Activated CD8-positive, alpha-beta memory T cell treated with anti-CD3 and anti-CD28 coated beads, Interleukin-2, amount 50 U/mL, for 1 hour (primary cell): ENCODE data around the gene VAMP2.
A peak's percentile ranks its signal among the peaks of the same experiment; 100 is the strongest.

Experiments used
- DNase-seq: peaks from one replicate; pipeline ENCODE4 v3.0.0-alpha.2; 2020; ENCODE audit errors: extremely low read depth

Gene VAMP2

DNA sequence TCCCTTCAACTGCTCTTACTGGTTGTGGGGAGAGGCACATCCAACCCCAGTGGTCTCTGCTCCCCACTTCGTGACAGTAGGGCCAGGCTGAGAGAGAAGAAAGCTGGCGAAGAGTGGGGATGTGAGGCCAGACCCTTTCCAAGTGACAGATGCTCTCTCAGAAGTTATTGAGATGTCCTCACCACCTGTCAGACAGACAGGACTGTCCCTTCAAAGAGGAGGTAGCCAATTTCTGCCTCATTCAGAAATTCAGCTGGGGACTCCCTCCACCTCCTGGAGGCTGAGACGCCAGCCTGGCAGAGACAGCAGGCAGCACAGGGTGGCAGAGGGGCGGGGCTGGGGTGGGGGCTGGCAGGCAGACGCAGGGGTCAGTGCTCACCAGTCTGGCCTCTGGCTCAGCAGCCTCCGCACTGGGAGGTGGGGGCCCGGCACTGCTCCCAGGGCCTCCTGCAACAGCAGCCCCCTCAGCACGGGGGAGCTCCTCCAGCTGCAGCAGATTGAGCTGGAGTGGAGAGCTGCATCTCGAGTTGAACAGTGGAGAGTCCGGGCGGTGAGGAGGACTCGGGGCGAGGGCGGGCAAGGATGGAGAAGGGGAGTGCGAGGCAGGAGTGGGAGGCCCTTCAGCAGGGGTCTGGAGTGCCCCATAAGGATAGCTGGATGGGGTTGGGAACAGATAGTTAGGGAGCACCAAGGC, 19.7 kb downstream of the VAMP2 start:
- no peak for DNase-seq

DNA sequence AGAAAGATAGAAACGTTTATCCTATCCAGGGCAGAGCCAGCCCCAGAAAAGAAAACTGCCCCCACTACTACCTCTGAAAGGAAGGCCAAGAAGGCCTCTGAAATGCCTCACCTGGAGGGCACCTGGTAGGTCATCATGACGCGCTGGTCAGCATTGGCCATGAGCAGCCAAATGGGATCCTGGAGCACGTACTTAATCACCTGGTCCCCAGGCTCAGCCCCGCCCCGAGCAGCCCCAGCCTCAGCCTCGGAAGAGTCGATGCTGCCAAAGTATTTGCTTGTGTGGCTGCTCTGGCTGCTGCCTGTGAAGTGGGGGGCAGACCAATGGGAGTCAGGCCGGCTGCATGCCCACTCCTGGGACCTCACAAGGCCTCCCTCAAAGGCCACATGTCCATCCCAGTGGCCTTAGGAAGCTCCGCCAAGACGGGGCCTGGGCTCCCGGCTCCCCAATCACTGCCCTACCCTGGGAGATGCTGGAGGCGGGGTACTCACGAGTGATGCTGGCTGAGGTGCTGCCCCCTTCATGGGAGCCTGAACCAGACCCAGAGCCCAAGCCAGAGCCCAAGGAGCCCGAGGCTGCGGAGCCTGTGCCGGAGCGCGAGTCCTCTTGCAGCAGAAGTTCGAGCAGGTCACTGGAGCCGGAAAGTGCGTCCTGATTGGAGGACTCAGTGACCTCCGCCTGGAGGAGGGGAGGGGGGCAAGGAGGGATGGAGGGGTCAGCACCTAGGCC, 20.4 kb downstream of the VAMP2 start:
- DNase-seq = no peak

DNA sequence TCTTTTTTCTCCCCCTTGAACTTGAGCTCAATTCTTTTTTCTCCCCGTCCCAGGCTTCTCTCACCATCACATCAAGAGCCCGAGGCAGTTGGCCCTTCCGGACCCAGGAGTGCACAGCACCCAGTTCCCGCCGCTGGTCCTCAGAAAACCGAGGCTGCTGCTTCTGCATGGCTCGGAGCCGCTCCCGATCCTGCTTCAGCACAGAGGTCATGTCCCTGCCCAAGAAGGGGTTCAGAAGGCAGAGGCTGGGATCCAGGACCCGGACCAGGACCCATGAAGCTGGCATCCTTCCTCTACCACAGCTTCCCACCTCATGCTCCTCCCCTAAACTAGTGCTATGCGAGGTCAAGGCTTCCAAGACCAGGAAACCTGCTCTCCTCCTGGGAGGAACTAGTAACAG, 21.0 kb downstream of the VAMP2 start:
- DNase-seq = no peak

DNA sequence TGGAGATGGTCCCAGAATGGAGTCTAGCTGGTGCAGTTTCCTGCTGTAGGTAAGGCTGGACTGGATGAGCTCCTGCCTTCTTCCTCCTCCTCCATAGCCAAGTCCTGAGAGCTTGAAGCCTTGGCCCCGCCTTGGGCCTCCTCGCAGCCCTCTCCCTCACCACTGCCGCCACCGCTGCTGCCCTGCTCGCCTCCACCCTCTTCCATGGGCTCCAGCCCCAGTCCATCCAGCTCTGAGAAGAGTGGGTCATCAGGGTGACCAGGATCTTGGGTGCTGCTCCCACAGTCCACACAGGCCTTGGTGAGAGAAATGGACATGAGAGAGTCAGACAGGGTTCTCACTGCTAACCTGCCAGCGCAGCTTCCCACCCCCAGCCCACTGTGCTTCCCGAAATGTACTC, 21.7 kb downstream of the VAMP2 start:
- DNase-seq = no peak

DNA sequence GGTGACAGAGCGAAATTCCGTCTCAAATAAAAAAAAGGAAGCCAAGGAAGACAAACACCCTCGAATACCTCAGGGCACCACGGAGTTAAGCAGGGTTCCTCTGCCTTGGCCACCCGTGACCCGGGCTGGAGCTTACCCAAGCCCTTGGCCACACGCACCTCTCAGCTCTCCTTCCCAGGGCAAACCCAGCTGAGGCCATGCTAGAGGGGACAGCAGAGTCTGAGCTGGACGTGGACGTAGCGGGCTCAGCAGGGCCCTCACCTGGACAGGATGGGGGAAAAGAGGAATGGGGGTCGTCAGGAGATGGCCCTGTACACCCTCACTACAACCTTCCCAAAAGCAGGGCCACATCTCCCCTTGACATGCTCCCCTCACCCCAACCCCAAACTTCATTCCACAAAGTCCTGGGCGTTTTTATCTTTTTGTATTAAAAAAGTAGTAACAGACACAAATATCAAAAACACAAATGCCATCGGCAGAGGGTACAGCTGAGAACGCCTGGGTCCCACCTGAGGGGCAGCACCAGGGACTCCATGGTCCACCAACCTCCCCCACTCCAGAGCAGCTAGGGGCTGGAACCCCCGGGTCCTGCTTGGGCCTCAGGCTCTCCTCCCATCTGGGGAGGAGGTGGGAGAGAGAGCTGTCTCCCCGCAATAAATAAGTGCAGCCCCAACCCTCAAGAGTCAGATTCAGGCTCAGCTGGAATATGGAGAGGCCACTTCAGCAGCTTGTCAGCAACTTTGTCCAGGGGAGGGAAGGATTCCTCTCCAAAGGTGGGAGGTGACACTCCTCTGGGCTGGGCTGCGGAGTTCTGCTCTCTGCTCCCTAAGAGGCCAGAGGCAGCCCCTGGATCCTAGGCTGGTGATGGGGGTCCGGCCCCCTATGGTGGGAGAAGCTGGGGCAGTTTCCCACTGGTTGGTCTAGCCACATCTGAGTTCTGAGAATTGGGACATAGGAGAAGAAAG, 22.4 kb downstream of the VAMP2 start:
- no peak for DNase-seq

DNA sequence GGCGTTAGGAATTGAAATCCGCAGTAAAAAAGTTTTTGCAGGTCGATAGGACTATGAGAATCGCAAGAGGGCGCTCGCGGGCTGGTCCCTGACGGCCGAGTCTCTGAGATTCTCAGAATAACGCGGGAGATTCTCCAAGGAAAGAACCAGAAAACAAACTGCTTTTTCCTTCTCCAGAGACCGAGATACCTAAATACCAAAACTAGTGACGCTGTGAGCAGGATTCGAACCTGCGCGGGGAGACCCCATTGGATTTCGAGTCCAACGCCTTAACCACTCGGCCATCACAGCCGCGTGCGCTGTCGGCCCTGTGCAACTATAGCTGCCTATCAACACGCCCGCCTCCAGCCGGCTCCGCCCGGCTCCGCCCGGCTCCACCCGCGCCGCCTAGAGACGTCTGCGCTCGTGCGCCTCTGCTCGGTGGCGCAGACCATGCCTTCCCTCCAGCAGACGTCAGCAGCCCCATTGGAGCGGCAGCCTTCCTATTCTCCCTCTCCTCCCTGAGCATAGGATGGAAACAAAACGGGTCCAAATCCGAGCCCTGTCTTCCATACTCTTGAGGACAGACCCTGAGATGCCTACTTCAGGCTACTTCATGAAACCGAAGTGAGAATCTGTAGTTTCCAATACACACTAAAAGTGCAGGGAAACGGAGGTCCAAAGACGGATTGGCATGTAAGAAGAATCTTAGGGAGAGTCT, 23.9 kb downstream of the VAMP2 start:
- peak; percentile 81 for DNase-seq

DNA sequence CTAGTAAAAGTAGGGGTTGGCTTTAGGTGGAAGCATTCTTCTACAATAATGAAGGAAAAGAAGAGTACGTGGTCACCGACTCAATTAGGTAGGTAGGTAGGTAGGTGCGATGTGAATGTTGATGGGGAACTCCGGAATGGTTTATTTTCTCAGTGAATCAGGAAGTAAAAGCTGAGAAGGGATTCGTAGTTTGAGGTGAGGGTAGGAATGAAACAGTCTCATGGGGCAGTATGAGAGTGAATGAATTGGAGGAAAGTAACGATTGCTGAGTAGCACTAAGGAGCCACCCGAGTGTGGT, 24.4 kb downstream of the VAMP2 start:
- no peak for DNase-seq

DNA sequence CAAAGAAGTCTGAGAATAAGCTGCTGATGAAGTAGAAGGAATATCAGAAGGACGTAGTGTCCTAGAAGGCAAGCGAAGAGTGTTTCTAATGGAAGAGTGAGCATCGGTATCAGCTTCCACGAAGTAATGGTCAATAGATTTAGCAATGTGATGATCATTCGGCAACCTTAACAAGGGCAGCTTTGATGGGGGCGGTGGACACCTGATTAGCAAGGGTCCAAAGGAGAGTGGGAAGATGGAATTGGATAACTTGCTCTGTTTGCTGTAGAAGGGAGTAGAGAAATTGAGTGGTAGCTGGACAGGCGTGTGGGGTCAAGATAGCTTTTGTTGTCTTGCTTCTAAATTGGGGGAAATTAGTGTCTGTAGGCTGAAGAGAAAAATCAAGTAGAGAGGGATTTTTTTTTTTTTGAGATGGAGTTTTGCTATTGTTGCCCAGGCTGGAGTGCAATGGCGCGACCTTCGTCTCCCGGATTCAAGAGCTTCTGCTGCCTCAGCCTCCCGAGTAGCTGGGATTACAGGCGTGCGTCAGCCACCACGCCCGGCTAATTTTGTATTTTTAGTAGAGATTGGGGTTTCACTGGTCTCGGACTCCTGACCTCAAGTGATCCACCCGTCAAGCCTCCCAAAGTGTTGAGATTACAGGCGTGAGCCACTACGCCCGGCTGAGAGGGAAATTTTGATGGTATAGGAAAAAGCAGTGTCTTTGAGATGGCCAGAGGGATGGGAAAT, 24.9 kb downstream of the VAMP2 start:
- DNase-seq = no peak

DNA sequence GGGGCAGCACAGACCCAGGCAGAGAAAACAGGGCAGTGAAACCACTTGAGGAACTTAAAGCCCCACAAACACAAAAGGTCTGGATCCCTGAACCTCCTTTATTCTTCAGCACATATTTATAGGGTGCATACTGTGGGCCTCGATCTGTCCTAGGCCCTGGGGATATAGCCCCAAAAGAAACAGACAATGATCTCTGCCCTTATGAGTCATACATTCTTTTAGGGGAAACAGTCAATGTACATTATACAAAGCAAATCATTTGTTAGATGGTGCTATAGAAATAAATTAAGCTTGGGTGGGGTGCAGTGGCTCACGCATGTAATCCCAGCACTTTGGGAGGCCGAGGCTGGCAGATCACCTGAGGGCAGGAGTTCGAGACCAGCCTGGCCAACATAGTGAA, 28.8 kb downstream of the VAMP2 start:
- DNase-seq = no peak

DNA sequence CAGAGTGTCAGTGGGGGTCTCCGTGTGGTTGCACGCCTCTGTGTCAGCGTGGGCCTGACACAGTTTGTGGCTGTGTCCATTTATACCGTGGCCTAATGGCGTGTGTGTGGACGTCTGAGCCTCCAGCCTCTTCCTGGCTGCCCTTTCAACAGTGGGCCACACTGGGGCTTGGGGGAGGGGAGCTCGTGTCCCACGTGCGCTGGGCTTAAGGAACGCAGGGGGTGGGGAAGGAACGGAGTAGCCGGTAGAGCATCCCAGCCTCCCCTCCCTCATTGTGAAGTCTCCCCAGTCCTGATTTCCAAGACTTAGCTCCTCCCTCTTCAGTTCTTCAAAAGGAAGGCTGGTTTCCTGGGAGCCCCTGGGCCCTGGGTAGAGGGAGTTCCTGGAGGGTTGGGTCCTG, 29.3 kb downstream of the VAMP2 start:
- DNase-seq = no peak

DNA sequence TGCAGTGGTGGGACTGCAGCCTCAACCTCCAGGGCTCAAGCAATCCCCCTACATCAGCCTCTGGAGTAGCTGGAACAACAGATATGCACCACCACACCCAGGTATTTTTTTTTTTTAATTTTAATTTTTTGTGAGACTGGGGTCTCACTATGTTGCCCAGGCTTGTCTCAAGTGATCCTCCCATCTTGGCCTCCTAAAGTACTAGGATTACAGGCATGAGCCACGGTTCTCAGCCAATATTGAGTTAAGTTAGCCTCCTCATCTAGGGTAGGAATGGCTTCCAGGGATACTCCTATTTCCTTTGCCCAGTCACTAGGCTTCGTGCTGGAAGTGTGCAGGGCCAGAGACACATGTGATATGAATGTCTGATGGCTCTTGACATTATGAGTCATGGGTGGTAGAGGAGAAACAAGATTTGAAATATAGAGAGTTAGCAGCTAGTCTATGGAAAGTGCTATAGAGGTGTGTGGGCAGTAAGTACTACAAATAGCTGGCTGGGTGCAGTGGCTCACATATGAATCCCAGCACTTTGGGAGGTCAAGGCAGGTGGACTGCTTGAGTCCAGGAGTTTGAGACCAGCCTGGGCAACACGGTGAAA, 30.8 kb downstream of the VAMP2 start:
- no peak for DNase-seq

DNA sequence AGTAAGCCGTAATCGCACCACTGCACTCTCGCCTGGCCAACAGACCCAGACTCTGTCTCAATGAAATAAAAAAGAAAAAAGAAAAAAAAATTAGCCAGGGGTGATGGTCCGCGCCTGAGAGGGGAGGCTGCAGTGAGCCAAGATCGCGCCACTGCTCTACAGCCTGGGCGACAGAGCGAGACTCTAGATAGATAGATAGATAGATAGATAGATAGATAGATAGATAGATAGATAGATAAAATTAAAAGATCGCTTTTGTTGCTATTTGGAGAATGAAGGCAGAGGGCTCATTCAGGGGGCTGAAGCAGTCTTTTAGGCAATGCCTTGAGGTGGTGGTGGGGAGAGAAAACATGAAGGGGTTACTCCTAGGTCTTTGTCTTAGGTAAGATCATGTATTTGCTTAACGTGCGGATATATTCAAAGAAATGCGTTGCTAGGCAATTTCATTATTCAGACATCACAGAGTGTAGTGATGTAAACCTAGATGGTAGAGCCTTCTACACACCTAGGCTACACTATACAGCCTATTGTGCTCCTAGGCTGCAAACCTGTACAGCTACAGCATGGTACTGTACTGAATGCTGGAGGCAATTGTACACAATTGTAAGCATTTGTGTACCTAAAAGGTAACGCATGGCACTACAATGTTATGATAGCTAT, 34.5 kb downstream of the VAMP2 start:
- no peak for DNase-seq

DNA sequence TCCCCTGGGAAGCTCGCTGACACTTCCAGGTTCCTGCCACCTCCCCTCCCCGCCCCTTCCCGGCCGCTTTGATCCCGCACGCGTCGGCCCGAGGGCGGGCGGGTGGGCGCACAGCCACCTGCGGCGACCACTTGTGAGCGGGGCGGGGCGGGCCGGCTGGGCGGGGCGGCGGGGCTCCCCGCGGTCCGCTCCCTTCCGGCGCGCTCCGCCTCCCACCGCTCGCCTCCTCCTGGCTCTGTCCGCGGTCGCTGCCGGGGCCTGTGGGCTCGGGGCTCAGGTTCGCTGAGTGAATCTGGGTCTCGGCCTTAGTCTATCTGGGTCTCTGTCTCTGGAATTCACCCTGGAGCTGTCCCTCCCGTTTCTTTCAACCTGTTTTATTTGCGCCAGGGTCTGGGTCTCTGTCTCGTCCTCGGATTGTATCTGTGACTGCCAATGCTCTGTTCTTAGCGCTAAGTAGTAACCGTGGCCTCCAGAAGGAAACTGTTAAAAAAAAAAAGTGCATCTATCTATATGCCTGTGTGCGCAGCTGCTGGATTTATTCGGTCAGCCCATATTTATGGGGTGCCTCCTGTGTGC, 36.2 kb downstream of the VAMP2 start:
- no peak for DNase-seq

DNA sequence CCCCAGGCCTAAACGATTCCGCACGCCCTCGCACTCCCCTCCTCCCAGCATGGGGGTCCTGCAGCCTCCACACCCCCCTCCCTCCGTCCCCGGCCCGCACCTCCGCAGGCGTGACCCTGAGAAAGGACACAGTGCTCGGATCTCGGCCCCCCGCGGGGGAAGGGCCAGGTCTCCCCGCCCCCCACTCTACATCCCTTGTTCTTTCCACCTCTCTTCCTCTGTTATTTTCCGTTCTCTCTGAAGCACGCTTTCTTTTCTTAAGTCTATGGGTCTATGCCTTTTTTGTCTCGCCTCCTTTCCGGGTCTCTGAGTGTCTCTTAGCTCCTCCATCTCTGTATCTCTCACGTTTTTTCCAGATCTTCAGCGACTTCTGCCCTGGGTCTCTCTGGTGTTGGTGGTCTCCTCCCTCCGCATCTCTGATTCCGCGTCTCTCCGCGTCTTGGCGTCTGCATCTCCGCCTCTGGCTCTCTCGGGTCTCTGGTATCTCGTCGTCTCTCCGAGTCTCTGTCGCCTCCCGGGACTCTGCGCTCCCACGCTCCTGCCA, 36.7 kb downstream of the VAMP2 start:
- DNase-seq = no peak

DNA sequence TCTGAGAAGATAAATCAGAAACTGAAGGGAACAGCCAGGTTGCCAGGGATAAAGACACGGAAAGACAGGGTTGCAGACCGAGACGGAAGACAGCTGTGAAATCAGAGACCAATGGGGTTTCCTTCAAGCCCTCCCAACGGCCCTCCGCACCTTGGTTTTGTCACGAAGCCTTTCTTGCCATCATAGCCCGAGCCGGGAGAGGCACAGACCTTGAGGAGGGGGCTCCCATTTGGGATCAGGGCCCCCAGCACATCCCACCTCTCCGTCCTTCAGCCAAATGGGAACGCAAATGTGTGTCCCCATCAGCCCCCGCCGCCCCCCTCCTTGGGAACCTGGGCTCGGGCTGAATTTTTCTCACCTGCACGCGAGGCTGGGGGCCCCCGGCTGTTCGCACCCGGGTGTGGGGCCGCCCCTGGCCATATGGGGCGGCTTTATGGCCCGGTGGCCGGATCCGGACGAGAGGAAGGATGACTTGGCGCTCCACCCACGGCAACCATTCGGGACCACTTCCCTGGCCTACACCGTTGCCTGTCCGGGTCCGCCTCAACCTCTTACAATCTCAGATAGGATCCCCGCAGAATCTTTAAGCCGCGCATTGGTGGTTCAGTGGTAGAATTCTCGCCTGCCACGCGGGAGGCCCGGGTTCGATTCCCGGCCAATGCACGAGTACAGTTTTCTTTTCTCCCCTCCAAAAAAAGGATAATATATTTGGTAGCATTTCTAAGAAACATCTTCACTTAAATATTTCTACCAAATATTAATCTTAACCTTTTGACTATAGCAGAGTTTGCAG, 37.4 kb downstream of the VAMP2 start:
- DNase-seq = peak; percentile 53

DNA sequence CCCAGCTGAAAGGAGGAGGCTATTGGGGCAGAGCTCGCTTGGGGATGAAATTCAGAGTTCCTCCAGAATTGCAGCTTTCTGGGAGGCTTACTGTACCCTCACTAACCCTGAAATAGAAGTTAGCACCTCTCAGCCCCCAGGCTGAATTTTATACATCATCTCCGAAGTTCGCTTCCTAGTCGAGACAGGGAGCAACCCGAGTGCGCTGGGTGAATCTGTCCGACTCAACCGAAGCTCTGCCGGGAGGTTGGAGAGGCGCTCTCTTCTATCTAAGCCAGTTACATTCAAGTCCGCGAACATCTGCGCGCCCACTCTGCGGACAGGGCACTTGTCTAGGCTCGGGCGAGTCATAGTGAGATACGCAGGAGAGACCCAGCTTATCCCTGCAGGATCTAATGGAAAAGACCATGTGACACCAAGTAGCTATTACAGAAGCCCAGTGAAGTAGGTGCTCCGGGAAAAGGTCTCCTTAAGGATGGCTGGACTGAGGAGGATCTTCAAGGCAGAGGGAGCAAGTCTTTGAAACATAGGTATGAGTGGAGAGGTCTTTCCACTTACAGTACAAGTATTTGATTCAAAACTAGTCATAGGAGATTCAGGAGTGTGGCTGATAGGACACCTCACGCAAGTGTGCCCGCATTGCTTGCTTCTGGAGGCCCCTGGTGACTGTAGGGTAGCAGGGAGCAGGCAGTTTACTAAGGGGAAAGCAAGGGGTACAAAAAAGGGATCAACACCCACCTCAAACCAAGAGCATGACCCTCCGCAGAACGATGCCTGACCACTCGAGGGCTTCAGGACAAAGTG, 38.2 kb downstream of the VAMP2 start:
- no peak for DNase-seq

DNA sequence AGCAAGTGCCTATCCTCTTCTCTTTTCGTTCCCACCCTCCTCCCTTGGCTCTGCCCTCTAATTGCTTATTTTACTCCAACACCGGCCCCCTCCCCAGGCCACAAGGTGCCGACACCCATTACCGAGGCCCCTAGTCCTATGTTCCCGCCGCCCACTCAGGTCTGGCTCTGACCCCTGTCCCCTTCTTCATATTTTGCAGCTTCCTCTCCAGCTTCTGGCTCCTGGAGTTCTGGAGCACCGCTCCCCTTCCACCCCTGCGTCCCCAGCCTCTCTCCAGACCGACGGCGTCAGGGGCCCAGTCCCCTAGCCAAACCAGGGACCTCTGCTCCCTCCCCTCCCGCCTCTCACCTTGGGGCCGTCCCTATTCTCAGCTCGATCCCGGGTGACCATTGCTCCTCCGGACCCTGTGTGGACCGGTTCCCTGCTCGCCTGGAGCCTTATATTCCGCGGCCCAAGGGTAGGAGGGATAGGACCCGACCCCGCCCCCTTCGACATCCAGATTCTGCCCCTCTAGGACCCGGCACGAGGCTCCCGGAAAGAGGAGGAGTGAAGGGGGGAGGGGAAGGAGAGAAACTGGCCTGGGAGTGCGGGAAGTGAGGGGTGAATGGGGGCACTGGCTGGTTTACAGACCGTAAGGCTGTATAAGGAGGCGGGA, 38.9 kb downstream of the VAMP2 start, which contains the start of gene HES7:
Gene HES7 (minus strand): TSS at position 412 of the 655 bp plus-strand sequence. CDS start 22 bp downstream, at position 390.
- no peak for DNase-seq
